ENCODE data around the gene CCDC107.

DNA sequence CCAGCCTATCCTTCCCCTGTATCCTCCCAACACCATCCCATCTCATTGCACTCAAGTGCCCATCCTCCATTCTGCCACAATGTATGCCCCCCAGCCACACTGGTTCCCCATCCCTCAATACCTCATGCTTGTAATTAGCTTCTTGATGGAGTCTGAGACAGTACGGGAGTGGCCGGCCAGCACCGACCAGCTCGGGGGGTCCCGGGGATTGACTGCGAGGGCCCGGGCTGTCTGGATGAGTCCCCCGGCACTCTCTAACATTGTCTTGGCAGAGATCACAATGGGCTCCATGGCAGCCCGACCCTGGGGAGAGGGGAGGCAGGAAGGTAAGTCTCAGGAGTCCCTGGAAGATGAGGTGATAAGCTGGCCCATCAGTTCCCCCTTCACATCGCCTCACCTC lies 48.9 kb downstream of the CCDC107 start:
- no peak for TF ChIP-seq TAF1 (IDR thresholded peaks at IDR 0.05; ENCODE audit: borderline replicate concordance, insufficient read depth, low read length)
- TF ChIP-seq POLR2AphosphoS5 (IDR thresholded peaks at IDR 0.05; ENCODE audit: low read depth, low read length), result no peak
- no peak for TF ChIP-seq SIN3A (IDR thresholded peaks at IDR 0.05; ENCODE audit: borderline replicate concordance, insufficient read depth, low read length)

All from PFSK-1 (cell line).